ENCODE results near the gene MDFI.
A peak's percentile ranks its signal among the peaks of the same experiment; 100 is the strongest.

MDFI gene

GRCh38 chr6:41635365-41635764, 2.9 kb upstream of the MDFI start:
- DNase-seq: no peak

GRCh38 chr6:41636833-41637193, 1.5 kb upstream of the MDFI start:
- peak; percentile 17 for DNase-seq

- DNase-seq: no peak
These were observed 870 bp upstream of the MDFI start for GRCh38 chr6:41637194-41638001.

GRCh38 chr6:41638935-41639808, 904 bp downstream of the MDFI start:
- DNase-seq: no peak

GRCh38 chr6:41639809-41640371, 1.6 kb downstream of the MDFI start:
- DNase-seq: no peak

DNA sequence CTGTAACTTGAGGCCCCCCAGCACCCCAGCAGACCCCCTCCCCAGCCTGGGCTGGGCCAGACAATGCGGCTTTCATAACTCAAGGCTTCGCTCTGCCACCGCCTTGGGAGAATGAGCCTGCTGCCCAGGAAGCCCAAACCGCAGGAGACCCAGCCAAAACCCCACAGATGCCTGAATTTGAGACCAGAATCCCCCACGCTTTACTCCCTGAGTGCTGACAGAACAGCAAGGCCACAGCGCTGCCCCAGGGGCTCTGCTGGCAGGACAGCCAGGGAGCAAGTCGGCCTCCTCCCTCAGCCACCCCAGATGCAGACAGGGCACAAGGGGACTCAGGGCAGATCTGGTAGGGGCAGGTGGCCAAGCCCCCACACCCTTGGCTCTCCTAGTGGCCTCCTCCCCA, 2.2 kb downstream of the MDFI start:
- DNase-seq: no peak

- no peak for DNase-seq
These were observed 3.2 kb downstream of the MDFI start for GRCh38 chr6:41641352-41641925.

- DNase-seq: no peak
These were observed 4.1 kb downstream of the MDFI start for GRCh38 chr6:41642090-41642959.

- no peak for DNase-seq
These were observed 5.0 kb downstream of the MDFI start for GRCh38 chr6:41642960-41643898.

GRCh38 chr6:41643899-41644269, 5.6 kb downstream of the MDFI start:
- no peak for DNase-seq

DNA sequence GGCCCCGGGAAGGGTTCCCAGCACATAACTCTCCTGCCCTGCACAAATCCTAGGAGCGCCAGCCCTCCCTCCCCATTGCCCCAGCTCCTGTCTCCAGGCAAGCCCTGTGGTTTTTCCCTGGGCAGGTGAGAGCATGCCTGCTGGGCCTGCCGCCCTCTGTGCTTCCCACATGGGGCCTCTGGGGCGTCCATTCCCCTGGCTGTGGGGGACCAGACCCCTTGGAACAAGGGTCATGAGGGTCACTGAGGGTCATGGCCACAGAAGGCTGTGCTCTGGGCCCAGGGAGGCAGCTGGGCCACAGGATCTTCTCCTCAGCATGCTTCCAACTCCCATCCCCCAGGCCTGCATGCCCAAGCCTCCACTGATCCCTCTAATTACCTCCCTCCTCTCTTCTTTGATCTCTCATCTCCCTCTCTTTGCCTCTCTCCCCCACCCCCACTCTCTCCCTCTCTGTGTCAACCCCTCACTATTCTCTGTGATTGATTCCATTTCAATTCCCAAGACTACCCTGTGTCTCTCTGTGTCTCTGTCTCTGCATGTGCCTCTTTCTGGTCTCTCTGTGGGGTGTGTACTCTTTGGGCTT, 6.1 kb downstream of the MDFI start:
- DNase-seq: no peak

GRCh38 chr6:41645007-41645618, 6.8 kb downstream of the MDFI start:
- DNase-seq: no peak

- no peak for DNase-seq
These were observed 7.9 kb downstream of the MDFI start for GRCh38 chr6:41646026-41646795.

DNA sequence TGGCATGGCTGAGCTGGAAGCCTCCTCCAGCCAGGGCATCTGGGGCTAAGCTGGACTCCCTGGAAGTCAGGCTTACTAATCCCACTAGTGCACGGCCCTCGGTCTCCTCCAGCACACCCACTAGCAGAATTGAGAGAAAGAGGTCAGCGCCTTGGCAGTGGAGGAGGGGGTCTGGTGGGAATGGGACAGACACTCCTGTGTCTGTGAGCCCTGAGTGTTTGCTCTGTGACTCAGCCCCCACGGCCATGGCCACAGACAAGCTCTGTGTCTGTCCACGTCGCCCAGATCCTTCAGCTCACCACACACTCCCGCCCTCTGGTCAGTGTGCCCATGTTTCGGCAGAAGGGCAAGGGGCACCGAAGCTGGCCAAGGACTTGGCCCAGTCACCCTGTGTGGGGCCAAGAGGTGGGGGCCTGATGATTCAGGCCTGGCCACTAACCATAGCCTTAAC, 8.8 kb downstream of the MDFI start:
- DNase-seq: no peak

- no peak for DNase-seq
These were observed 9.9 kb downstream of the MDFI start for GRCh38 chr6:41648070-41648585.

DNA sequence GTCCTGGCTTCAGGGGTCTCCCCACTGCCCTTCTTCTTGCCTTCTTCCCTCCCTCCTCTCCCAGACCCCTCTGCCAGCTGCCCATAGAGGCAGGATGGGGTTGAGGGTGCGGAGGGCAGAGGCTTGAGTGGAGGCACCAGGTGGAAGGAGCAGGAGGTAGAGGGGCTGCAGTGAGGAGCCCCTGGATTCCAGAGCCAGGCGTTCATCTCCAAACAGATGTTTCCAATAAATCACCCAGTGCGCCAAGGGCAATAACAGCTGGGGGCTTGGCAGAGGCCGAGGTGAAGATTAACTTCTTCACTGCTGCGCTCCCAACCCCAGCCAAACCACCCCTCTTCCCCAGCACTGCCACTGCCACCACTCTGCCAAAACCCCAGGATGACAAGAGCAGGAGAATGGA, 10.7 kb downstream of the MDFI start:
- DNase-seq: no peak

DNA sequence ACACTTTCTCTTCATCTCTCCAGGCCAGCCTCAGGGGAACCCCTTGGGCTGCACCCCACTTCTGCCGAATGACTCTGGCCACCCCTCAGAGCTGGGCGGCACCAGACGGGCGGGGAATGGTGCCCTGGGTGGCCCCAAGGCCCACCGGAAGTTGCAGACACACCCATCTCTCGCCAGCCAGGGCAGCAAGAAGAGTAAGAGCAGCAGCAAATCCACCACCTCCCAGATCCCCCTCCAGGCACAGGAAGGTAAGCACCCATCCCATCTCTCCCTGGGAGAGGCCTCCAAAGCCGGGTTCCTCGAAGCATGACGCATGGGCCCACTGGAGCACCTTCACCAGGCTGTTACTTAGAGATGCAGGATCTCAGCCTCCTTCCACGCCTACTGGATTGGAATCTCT, 11.3 kb downstream of the MDFI start:
- no peak for DNase-seq

DNA sequence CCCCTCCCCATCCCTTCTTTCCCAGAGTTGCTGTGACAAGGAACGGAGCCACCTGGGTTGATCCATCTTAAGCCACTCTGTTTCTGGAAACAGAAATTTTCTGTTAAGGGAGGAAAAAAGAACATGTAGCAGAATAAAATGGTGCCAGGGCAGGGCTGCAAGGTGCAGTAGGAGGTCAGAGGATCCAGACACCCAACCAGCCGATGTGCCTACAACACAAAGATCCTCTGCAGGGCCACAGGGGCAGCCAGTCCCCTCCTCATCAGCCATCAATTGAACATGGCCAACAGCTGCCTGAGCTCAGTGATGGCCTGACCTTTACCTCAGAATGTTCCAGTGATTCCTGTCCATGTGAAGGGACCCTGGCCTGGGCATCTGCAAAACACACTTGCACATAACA, 11.9 kb downstream of the MDFI start:
- no peak for DNase-seq

DNA sequence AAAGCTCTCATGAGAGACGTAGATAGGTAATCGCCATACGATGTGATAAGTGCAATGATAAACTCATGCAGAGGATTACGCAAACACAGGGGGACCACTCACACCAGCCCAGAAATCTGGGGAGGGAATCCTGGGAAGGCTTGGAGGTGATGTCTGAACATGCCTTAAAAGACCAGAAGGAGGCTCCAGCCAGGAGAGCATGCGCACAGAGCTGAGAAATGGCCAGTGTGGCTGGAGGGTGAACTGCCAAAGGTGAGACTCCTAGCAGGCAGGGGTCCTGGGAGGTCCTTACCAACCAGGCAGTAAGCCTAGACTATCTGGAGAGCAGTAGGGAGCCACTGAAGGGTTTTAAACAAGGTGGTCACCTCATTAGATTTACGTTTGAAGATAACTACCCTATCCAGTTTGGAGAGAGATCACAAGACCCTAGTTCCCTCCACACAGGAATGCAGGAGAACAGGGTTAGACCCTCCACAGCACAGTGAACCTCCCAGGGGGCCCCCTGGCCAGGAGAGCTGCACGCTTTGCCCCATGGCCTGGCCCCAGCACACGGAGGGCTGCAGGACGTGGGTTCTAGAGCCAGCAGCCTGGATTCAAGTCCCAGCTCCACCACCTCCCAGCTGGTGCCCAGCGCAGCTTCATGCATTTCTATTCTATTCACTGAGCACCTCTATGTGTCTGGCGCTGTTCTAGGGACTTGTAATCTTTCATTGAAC, 13.1 kb downstream of the MDFI start:
- no peak for DNase-seq

All from DMS153 (cell line).